Head of caudate nucleus (tissue), 42 donors: ENCODE results near the gene NALF2.

Source experiments
- DNase-seq, 42 donors: peaks; one replicate each; pipeline versions ENCODE4 v3.0.0 to v3.0.0-alpha.2; 2020 to 2021; ENCODE audit warnings: mixed read lengths in 7 of 42
- intact Hi-C: fragments of 100-400 bp; cut with DNase I; formaldehyde crosslinking; loops from one replicate; pipeline ENCODE4 v1.15.0; 2022

The NALF2 gene

DNA sequence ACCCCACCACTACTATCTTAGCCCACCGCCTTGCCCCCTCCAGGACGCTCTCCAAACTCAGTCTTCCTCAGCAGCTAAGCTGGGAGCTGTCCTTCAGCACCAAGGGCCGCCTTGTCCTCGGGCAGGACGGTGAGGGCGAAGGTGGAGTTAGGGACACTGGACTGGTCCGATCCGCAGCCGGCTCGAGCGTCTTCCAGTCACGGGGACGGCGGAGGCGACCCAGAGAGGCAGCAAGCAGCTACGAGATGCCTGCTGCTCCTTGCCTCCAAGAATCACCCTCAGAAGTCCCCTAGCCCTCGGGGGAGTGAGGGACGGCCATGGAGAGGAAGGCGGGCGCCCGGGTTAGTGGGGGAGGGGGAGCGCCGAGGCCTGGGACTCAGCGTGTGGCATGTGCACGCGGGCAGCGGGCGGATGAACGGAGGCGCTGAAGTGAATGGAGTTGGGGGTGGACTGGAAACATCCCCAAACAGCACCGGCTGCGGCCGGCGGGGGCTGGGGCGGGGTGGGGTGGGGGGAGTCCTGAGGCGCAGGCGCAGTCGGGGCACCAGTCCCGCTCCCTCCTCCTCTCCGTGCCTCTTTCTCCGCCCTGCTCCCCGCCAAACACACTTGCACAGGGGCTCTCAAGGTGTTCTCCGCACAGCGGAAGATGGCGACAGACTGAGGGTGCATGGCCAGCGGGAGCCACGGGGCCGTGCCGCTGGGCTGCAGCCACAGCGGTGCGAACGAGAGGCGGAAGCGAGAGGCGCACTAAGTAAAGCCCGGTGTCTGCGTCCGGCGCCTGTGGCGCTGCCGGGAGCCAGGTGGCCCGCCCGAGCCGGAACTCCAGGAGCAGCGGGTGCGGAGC, at the start of gene NALF2:
NALF2 (plus strand) TSS at position 545 of the 844 bp plus-strand sequence. CDS start 957 bp downstream, outside the sequence.
- intact Hi-C loops = no loop called here
- DNase-seq = peak in 41 of 42 donors; percentile 6 to 76 (median 56)

DNA sequence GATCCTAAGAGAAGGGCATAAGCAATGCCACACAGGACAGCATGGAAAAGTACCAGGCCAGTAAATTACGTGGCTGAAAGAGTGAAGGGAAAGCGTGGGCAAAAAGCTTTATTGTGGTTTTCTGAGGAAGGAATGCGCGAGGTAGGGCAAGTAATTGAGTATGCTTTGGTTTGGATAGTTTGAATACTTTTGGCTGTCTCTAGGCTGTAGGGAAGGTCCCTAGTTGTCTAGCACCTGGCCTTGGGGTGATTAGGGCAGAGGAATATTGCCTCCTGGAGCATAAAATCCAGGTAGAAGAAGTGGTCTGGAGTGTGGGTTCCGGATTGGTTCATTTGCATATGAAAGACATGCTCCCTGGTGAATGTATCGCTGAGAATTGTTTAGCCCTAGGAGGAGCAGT, 46.4 kb upstream of the NALF2 start:
- no peak for DNase-seq
- intact Hi-C loops = no loop called here

DNA sequence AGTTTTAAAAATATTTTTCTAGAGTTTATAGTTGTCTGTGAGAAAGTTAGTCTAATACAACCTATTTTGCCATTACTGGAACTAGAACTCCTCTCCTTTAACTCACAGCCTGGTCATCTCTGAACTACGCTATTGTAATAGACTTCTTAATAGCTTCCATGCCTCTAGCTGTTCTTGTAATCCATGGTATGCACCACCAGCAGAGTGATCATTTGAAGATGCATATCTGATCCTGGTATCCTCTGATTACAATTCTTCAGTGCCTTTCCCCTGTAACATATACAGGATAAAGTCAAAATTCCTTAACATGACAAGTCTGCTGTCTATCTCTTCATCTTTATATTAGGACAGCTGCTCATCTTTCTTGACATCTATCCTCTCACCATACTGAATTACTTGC, 37.6 kb upstream of the NALF2 start:
- intact Hi-C loops = no loop called here
- DNase-seq = no peak

DNA sequence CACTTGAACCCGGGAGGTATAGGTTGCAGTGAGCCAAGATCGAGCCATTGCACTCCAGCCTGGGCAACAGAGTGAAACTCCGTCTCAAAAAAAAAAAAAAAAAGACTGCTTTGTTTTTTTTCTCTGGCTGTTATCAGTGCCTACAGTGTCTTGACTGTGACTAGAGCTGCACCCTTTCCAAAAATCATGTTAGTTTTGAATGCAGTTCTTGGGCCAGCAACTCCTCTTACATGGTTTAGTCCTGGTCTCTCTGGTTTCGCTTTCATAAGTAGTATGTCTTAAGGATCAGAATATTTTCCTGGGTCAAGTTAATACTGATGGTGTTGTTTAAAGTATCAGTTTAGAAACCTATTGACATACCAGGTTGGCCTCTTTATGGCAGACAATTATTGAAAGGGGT, 34.2 kb upstream of the NALF2 start:
- DNase-seq = no peak
- intact Hi-C loops = no loop called here

DNA sequence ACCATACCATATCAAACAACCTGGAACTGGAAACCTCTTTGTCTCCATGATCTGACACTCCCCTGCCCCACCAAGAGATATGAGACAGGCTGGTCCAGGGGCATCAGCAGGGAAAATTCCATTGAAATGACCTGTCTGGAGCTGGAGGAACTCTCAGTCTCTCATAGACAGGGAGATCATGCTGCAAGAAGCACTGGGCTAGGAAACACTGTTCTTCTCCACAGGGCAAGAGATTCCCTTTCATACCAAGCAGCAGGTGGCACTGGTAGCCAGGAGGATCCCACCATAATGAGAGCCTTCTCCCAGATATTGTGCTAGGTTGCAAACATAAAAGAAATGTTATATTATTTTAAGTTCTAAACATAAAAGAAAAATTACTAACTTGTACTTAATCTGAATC, 14.5 kb upstream of the NALF2 start:
- intact Hi-C loops = no loop called here
- no peak for DNase-seq

DNA sequence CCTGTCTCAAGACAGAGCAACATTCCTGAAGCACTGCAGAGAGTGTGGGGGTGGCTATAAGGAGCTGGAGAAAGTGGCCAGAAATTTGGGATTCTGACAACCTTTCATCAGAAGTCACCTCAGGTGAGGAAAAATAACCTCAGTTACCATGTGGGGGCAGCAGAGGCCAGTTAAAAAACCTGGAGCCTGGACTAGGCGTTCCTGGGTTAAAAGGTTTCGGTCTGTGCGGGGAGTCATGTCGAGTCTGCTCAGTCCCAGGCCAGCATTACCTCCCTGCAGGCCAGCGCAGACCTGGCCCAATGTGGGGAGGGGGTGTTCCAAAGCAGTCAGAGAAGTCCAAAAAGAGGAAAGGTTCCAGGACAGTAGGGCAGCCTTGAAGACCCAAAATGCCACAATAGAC, 10.9 kb upstream of the NALF2 start:
- peak in 23 of 42 donors; percentile 16 to 71 (median 33) for DNase-seq
- intact Hi-C loops = no loop called here

DNA sequence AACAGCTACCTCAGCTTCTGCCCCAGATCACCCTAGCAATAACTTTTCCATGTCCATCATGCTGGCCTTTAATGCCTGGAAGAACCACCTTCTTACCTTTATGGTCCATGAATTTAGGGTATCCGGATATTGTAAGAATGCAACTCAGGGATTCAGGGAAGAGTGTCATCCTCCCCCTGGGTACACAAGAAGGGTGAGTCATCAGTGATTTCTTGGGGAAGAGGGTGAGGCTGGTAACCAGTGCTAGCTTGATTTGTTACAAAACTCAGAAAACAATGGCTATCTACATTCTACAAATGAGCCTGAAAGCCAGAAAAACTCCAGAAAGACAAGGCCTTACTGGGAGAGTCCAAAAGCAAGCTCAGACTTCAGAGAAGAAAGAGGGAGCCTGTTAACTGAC, 10.4 kb upstream of the NALF2 start:
- intact Hi-C loops = no loop called here
- no peak for DNase-seq

DNA sequence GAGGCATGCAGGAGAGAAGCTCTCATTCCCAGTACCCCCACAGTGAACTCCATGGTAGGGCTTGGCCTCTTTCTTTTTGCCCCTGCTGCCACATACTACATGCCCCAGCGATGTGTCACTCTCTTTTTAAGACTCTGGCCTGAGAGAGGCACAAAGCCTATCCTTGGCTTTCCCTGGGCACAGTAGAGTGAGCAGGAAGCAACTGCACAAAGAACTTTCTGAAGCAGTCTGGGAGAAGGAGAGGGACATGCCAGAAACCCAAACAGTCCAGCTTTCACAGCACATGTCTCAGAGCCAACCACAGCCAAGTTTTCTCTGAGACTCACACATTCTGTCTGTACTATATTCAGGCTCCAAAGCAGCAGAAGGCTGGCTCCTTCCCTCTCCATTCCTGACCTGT, 7.9 kb upstream of the NALF2 start:
- intact Hi-C loops = no loop called here
- DNase-seq = peak in 3 of 42 donors; percentile 11 to 53 (median 14)

DNA sequence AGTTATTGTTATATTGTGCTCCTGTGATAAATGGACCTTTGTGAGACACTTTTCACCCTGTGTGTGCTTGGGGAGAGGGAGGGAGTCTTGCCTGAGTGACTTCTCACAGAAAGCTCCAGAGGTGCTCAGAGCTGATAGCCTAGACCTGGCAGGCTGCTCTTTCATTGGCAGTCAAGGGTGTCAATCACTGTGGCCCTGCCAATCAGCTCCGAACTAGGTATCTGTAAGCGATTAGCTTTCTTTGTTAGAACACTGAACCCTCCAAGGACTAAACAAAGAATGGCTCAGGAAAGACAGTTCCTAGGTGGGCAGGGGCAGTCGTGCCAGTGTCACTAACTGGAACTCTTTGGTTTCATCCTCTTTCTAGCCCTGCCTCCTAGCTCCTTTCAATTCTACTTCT, 2.7 kb upstream of the NALF2 start:
- DNase-seq = peak in 27 of 42 donors; percentile 8 to 63 (median 27)
- intact Hi-C loops = no loop called here

DNA sequence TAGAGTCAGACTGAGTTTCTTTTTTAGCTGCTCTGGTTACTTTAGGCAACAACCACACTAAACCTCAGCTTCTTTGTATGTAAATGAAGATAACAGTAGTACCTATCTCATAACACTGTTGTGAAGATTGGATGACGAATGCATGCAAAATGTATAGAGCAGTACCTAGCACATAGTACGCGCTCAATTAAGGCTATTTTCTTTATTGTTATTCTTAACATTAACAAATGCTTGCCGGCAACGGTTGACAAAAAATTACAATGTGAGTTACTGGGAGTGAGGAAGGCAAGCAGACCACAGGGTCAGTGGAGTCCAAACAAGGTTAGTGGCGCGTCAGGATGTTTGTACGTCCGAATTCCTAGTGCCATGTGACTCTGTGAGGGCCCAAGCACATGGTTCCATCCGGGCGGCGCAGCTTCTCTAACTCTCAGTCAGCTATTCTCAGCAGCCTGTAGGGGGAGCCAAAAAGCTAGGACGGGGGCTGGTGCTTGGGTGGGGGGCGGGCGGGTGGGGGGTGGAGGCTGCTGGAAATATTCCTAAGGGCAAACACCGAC, 821 bp upstream of the NALF2 start:
- intact Hi-C loops = no loop called here
- peak in 36 of 42 donors; percentile 18 to 72 (median 50) for DNase-seq

DNA sequence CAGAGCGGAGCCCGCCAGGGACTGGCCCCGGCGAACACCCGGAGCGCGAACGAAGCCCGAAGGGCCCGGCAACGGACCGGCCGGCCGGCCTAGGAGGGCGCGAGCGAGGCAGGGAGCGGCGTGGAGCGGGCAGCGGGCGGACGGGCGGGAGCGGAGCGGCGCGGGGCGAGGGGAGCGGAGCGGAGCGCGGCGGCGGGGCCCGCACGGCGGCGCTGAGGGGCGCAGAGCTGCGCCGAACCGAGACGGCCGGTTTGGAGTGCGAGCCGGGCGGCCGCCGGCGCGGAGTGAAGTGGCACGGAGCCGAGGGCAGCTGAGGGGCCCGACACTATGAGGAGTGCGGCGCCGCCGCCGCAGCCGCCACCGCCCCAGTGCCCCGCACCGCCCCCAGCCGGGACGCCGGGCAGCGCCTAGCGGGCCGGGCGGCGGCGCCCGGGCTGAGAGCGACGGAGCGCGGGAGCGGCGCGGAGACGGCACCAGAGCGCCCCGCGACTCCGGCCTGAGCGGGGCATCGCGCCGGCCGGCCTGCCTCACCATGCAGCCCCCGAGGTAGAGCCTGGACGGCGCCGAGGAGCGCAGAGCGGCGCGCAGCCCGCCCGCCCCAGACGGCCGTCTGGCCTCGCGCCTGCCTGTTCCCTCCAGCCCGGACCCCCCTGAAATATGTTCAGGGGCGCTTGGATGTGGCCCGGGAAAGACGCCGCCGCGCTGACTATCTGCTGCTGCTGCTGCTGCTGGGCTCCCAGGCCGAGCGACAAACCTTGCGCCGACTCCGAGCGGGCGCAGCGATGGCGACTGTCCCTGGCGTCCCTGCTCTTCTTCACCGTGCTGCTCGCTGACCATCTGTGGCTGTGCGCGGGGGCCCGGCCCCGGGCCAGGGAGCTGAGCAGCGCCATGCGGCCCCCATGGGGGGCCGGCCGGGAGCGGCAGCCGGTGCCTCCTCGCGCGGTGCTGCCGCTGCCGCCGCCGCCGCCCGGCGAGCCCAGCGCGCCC, 793 bp downstream of the NALF2 start:
- DNase-seq = no peak
- intact Hi-C loops = no loop called here

DNA sequence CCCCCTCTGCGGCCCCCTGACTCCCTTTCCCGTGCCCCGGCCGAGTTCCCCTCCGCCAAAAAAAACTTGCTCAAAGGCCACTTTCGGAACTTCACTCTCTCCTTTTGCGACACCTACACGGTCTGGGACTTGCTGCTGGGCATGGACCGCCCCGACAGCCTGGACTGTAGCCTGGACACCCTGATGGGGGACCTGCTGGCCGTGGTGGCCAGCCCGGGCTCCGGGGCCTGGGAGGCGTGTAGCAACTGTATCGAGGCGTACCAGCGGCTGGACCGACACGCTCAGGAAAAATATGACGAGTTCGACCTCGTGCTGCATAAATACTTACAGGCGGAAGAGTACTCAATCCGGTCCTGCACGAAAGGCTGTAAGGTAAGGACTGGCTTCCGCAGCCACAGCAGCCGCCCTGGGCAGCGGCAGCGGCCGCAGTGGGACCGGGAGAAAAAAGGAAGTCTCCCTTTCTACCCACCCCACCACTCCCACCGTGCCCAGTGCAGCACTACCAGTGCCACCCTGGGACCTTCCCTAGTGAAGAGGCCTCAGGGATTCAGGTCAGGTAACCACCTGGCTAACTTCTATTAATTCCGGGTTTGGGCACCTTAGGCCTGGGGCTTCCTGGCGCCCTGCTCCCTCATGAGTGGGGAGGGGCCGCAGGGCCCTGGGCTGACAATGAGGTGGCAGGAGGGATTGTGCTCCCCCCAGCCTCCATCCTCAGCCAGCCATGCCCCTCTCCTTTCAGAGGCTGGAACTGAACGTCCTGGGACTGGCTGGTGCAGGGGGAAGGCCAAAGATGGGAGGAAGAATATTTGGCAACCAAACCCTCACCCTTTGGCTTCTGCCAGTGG, 1.9 kb downstream of the NALF2 start:
- DNase-seq = no peak

DNA sequence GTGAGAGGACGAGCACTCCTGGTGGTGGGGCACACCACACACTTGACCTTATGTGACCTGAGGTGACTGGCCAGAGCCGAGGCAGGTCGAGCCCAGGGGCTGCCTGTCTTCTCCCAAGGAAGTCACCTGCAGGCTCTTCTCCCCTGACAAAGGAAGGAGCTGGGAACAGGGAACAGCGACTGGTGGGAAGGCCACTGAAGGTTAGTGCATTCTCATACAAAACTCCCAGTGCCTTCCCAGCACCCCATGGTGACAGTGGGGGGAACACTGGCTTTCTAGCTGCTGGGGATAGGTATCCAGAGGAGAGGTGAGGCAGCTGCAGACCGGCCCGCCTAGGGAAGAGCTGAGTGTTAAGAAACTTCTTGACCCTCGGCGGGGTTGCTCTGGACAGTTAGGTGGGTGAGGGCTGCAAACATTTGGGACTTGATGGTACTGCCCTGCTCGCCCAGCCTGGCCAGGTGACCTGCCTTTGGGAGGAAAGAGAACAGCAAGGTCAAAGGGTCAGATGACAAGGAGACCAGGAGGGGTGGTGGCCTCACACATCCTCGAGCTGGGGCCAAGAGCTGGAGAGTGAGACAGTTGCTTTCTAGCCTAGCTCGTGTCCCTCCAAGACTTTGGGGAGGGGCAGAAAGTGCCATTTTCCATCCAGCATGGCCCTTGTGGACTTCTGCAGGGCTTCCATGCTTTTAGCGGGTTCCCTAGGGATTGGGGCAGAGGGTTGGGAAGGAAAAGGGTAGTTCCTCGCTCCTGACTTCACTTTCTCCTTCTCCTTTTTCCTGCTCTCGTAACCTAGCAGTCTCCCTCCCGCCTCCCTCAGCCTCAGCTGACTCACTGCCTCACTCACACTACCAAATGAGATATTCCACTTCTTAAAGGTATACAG, 2.7 kb downstream of the NALF2 start:
- peak in 26 of 42 donors; percentile 11 to 67 (median 37) for DNase-seq

More for the DNA sequence above, 1.9 kb downstream of the NALF2 start:
- intact Hi-C loops = no loop called here

DNA sequence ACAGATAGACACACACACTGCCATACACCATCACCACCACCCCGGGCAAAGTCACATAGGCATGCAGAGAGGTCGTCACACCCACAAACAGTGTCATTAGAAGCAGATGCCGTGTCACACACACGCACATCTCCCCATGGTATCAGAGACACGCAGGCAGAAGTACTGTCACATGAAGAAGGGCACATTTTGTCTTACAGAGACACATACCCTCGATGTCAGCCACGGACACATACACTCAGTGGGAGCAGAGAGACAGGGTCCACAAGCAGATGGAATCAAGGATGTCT, 3.3 kb downstream of the NALF2 start:
- DNase-seq = no peak
- intact Hi-C loops = no loop called here

More for the DNA sequence above, 2.7 kb downstream of the NALF2 start:
- intact Hi-C loops = no loop called here

DNA sequence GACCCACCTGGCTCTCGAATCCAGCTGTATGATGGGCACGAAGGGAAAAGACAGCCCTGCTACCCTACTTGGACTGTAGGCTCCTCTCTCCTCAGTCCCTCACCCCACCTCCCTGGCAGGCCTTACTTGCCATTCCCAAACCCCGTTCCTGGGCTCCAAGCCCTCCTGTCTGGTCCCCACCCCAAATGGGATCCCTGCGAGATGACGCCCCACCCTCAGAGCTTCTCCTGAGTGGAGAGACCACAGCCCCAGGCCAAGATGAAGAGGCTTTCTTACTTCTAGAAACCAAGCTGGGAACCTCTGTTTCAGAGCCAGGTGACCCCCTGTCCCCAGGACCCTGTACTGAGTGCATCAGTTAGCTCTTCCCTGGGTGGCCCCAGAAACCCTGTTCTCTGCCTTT, 4.5 kb downstream of the NALF2 start:
- intact Hi-C loops = no loop called here
- DNase-seq = no peak

DNA sequence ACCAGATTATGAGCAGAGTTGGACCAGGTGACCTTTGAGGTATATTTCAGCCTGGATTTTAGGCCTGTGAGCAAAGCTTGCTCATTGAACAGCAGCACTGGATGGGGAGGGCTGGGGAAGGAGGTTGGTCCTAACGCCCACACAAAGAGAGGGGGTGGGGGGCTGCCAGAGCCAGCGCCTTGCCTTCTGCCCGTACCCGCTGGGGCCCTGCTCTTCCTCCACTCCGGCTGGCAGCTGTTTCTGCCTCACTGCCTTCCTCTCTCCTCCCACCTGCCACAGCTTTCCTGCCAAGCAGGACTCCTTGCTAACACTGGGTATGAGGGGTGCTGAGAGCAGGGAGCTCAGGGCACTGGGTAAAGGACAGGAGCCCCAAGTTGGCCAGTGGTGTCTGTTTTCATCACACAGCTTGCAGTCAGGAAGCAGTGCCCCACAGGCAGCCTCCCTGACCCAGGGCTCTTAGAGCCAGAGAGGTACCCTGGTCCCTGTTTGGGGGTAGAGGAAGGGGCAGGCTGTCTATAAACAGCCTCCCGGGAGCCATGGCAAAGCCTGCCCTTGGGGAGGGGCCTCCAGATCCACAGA, 6.1 kb downstream of the NALF2 start:
- intact Hi-C loops = no loop called here
- DNase-seq = no peak

DNA sequence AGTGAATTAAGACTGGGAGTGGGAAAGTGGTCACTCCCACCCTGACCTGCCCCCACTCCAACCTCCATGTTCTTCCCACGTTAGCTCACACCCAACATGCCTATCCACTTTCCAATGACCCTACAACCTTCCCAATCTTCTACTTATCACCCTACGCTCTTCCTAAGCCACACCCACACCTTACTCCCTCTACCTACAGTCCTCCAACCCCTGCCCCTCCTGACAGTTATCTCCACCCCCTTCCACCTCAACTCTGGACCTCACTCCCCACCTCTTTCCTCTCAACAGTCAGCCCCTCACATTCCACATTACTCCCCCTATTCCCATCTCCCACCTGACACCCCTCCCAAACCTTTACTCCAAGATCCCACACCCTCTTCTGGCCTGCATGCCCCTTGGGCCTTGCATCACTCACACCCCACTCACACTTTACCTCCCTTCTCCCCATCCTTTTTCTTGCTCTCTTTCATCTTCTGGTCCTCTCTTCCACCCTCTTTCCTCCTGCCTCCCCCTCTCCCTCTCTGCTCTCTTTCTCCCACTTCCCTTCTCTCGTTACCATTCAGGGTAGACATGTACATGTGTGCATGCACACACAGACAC, 6.9 kb downstream of the NALF2 start:
- DNase-seq = no peak
- intact Hi-C loops = no loop called here
